HG03064 (cell line): Measurements from ENCODE around the gene ADCY1.
"Not testable (repeated sequence)": the region's sequence is repeated elsewhere in the genome, so short reads cannot be mapped to it uniquely, and the experiment has no call there.

Experiments
- ATAC-seq: cut with Tn5 transposase; IDR thresholded peaks from one replicate; pipeline ENCODE4 v1.9.1; 2021; ENCODE audit warnings: low read depth; ENCODE audit not compliant: unreplicated experiment

Gene ADCY1

DNA sequence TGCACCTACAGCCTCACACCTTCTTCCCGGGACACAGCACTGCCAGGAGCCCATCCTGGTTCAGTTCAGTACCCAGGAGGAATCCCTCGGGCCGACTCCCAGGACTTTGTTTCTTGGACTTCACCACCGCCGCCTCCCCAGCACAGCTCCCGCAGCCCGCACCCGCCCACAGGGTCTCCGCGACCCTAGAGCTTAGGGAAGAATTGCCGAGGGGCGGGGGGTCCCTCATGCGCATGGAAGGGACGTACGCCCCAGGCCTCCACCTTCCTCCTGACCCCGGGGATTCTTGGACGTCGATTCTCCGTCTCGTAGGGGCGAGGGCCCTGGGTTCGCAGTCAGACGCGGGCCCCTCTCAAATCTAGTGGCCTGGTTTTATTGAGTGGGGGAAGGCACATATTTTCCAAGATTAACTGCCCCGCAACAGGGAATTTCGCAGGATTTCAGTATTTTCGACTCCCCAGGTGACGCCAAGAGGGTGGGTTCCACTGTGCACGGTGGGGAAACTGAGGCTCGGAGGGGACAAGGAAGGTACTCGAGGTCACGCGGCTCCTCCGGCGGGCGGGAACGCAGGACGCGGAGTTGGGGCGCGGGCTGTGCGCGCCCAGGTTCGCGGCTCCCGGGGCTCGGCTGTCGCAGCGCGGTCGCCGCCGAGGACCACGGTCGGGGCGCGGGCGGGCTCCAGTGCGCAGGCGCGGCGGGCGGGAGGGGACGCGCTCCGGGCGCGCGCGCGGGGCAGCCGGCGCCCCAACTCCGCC lies at the start of gene ADCY1:
TSS of gene ADCY1 (plus strand) at position 708 of the 755 bp plus-strand sequence. CDS start 176 bp downstream, outside the sequence.
- no peak for ATAC-seq

DNA sequence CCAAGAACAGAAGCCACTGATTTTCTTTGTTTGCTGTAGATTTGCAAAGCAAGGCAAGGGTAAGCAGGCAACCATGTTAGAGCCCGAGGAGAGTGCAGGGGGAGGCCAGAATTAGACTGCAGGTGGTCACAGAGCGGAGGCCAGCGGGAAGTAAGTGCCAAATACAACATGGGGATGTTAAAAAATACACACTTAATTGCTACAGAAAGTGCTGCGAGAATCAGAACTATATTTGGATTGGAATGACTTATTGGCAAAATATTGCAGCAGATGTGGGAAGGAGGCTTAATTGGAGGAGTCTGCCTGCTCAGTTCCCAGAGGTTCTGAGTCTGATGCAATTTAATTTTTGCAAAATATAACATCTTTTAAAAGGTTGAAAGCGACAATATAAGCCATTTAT lies 49.7 kb upstream of the ADCY1 start:
- no peak for ATAC-seq

DNA sequence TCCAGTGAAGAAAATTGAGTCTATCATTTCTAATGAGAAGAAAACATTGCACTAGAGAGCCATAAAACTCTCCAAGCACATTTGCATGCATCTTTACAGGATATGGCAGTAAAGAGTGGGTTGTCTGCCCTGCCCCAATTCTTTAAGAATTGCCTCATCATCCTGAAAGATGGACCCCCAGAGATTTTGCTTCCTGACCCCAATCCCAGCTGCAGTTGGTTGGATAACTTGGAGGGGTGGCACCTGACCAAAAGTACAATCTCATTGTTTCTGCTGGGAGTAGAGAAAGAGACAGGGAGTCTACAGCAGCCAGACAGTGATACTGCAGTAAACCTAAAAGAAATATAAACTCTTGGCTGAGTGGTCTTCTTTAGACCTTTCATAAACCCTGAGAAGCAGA lies 49.1 kb upstream of the ADCY1 start:
- ATAC-seq, result no peak

DNA sequence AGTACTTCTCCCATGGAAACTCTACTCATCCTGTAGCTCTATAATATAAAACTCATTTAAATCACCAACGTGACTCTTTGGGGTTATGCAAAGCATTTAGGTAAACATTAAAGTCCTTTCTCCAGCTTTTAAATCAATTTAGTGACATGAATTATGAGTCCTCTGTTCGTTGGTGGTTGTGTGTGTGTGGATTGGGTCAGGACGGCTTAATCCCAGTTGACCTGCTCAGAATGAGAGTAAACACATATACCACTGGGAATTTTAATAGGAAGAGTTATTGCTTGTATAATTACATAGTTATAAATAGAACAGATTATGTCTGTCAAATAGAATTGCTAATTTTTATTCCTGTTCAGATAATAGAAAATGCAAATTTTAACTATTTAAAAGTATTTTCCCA lies 30.7 kb upstream of the ADCY1 start:
- no peak for ATAC-seq

DNA sequence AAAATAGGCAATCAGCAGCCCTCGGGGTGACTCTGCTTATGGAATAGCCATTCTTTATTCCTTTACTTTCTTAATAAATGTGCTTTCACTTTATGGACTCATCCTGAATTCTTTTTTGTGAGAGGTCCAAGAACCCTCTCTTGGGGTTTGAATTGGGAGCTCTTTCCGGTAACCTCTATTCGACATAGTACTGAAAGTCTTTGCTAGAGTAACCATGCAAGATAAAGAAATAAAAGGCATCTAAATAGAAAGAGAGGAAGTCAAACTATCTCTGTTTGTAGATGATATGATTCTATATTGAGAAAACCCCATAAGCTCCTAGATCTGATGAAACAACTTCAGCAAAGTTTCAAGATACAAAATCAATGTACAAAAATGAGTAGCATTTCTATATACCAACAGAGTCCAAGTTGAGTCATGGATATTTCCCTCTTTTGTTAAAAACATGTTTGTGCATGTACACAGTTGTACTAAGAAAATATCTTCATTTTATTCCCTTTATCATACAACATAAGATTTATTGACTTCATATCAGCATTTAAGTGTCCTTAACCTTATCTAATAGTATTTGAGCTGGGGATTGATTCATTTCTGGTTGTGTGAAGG lies 29.0 kb upstream of the ADCY1 start:
- ATAC-seq, result not testable (repeated sequence)

DNA sequence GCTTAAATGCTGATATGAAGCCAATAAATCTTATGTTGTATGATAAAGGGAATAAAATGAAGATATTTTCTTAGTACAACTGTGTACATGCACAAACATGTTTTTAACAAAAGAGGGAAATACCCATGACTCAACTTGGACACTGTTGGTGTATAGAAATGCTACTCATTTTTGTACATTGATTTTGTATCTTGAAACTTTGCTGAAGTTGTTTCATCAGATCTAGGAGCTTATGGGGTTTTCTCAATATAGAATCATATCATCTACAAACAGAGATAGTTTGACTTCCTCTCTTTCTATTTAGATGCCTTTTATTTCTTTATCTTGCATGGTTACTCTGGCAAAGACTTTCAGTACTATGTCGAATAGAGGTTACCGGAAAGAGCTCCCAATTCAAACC lies 25.3 kb upstream of the ADCY1 start:
- not testable (repeated sequence) for ATAC-seq

DNA sequence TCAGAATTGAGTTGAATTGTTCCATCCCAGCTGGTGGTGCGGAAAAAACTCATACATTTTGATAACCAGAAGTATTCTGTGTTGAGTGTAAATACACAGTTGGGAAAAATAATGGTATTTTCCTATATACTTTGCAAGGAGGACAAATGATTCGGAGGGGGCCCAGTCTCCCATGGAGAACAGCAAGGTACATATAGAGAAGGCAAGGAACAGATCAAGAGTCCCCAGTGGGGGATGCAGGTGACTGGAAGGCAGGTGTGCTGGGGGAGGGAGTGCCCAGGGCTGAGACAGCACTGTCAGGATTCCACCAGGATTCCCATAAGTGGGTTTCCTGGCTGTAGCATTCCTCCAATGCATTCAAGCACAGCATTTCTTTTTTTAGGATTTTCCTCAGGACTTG lies 10.8 kb upstream of the ADCY1 start:
- ATAC-seq, result no peak

DNA sequence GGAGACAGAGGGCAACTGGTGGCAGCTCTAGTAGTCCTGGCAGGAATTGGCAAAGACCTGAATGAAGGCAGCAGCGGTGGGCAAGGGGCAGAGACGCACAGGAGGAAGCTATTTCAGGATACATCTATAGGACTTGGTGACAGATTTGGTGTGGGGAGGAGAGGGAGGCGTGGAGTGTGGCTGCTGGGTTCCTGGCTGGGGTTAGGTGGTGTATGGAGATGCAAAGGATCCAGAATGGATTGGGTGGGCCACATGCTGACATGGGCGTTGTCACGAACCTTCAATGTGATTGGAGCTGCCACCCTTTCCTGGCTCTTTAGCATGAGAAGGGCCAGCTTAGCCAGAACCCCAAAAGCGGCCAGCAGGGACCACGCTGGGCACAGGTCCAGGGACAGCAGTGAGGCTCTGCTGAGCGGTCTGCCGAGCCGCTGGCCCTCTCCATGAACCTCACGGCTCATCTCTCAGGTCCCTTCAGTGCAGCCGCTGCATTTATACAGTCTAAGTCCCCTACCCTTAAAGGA lies 10.2 kb upstream of the ADCY1 start:
- no peak for ATAC-seq

DNA sequence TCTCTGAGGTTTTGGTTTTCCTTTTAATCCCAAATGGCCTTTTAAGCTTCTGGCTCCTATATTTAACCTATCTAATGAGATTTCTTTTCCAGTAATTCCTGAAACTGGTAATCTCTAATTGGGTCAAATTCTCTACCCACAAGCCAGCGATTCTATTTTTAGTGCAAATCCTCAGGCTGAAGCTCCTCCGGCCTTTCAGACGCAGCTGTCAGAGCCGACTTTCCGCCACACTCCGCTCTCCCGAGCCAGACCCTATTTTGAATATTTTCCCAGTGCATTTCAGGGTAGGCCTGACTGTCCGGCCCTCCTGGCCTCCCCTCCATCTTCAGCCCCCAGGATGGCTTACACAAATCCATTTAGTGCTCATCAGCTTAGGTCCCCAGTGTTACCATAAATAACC lies 9.7 kb upstream of the ADCY1 start:
- ATAC-seq, result no peak

DNA sequence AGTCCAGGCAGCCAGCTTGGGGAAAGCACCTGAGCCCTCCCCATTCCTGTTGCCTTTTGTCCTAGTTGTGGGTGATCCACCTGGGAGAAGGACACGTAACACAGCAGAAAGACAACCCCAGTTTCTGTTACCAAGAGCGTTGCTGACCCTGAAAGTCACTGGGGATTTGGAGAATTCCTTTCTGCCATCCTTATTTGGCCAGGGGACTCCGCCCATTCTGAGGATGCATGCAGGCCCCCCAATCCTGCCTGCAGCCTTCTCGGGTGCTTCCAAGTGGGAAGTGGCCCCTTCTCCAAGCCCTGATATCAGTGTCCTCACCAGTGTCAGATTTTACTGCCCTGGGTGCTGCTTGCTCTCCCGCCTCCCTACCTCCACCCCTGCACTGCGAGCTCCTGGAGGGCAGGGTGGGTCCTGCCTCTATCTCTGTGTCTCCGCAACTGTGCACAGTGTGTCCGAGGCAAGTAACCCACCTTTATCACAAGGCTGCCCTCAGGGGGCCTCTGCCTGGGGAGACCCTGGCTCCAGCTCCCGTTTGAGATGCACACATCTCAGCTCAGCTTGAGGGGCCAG lies 9.2 kb upstream of the ADCY1 start:
- ATAC-seq, result no peak

DNA sequence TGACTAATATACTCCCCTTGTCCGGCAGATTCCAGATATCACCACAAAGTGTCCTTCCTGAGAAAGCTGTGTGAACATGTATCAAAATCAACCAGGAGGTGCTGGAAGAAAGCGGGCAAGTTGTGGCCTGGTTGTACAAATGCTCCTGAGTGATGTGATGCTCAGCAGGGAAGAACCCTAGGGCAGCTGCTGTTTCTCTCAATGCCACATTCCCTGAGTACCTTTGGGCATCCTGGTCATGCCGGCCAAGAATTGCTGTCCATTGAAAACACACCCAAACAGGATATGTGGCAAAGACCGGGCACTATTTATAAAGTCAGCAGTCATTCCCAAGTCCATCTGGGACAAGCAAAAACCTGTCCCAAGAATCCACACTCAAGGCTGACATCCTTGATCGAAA lies 7.8 kb upstream of the ADCY1 start:
- ATAC-seq, result no peak

DNA sequence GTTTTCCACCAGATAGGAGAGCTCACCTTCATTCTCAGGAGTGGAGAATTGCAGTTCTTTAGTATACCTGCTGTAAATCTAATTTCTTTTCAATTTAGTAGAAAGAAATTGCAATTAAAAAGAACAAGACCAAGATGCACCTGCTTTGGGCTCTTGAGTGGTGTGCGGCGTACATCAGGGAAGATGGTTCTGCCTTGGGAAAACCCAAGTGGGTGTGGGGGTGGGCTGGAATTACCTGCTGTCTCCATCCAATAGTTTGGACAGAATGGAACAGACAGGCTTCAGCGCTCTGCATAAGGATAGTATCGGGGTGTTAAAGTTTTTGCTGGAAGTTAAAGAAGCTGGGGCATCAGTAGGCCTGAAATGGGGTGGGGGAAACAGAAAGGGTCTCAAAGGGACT lies 7.2 kb upstream of the ADCY1 start:
- ATAC-seq, result no peak

DNA sequence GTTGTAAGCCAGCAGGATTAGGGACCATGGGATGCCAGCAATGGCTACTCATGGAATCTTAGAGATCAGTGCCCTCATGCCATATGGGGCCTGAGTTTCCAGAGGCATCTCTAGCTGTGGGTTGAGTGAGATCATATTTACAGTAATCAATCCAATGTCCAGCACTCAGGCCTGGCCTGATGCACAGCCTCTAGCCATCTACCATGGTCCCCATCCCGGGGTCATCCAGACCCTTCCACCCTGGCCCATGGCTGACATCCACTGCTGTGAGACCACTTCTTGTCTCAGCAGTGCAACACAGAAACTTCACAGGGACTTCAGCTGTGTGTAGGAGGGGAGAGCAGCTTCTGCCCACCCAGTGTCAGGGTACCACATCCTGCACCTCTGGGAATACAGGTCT lies 6.5 kb upstream of the ADCY1 start:
- ATAC-seq, result no peak

DNA sequence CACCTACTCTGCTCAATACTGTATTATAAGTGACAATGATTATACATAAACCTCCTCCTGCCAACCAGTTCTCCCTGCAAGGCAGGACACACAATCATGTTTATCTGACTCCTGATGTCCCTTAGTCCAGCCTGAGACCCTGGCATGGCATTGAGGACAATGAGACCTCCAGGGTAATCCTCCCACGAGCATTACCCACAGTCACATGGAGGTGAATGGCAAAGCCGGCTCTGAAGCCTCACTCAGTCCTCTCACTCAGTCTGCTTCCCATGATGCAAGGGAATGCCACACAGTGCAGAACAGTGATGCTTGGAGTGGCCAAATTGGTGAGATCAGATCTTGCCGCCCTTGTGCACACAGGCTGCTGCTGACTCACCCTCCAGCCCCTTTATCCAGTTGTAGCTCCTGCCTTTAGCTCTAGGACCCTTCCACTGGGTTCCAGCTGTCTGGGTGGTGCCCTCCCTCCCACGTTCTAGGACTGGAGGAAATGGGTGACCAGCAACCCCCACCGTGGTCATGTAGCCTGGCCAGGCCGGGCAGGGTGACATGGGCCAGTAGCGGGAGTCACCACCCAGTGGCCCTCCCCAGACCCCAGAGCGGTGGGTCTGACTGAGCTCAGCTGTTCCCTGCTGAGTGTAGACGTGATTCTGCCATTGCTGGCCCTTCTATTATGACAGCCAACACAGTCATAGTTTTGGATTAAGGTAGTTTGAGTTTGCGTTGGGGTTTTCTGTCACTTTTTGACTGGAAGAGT lies 5.5 kb upstream of the ADCY1 start:
- ATAC-seq, result no peak

DNA sequence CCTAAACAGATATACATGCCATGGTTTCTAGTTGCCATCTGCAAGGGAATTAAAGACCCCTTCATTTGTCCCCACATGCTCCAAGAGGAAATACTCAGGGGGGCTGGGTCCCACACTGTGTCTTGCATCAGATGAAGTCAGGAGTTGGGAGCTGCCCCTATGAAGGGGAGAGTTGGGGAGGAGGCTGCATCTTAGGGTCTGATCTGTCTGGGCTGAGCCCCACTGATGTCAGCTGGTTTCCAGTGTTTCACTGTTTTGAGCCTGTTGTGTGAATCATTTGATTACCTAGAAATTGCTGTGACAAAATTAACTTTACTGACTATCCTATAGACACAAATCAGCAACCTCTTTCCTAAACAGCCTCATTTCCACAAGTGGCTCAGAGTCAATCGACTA lies 4.9 kb upstream of the ADCY1 start:
- ATAC-seq, result no peak

DNA sequence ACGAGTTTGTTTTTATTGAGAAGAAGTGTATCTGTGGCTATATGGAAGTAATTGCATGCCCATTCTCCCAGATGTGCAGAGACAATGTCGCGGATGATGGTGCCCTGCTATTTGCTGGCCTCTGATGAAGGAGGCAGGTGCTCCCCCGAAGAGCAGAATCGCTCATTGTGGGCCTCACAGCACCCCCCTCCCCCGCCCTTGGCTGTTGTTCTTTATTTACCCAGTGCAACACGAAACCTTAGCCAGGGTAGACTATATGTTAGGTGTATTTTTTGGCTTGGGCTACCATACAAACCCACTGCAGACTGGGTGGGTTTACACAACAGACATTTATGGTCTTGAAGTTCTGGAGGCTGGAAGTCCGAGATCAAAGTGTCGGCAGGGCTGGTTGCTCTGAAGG lies 3.4 kb upstream of the ADCY1 start:
- ATAC-seq, result no peak

DNA sequence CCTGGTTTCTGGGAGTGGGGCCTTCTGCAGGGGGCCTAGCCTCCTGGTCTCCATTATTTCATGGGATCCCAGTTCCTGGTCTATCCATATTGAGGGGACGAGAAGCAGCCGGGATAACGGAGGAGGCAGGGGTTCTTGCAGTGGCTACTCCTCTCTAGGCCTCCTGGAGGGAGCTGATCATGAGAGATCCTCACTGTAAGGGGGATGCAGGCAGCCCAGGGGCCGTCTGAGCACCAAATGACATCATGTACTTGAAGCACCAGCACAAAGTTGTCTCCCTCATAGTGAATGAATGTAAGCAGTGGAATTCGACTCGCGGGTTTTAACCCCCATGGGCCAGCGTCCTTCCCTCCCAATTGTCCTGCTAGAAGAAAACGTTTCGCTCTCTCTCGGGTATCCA lies 964 bp upstream of the ADCY1 start:
- ATAC-seq, result no peak

DNA sequence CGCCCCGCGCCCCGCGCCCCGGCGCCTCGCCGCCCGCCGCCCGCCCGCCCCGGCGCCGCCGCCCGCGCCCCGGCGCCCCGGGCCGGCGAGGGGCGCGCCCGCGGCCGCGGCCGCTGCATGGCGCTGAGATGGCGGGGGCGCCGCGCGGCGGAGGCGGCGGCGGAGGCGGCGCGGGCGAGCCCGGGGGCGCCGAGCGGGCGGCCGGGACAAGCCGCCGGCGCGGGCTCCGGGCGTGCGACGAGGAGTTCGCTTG lies 174 bp downstream of the ADCY1 start:
- ATAC-seq, result no peak

DNA sequence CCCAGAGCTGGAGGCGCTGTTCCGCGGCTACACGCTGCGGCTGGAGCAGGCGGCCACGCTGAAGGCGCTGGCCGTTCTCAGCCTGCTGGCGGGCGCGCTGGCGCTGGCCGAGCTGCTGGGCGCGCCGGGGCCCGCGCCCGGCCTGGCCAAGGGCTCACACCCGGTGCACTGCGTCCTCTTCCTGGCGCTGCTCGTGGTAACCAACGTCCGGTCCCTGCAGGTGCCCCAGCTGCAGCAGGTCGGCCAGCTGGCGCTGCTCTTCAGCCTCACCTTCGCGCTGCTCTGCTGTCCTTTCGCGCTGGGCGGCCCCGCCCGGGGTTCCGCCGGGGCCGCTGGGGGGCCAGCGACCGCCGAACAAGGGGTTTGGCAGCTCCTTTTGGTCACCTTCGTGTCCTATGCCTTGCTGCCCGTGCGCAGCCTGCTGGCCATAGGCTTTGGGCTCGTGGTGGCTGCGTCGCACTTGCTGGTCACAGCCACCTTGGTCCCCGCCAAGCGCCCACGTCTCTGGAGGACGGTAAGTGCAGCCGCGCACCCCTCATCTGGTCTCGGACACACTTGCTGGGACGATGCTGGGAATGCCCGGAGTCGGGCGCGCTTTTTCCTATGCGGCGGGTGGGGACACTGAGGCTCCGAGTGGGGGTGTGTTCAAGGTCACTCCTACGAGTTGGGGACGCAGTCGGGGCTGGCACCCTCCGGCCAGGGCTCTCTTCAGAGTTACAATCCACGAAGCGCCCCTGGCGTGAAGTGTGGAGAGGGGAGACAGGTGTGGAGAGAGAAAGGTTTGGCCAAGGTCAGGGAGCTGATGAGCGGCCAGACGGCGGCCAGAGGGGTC lies 717 bp downstream of the ADCY1 start:
- no peak for ATAC-seq

DNA sequence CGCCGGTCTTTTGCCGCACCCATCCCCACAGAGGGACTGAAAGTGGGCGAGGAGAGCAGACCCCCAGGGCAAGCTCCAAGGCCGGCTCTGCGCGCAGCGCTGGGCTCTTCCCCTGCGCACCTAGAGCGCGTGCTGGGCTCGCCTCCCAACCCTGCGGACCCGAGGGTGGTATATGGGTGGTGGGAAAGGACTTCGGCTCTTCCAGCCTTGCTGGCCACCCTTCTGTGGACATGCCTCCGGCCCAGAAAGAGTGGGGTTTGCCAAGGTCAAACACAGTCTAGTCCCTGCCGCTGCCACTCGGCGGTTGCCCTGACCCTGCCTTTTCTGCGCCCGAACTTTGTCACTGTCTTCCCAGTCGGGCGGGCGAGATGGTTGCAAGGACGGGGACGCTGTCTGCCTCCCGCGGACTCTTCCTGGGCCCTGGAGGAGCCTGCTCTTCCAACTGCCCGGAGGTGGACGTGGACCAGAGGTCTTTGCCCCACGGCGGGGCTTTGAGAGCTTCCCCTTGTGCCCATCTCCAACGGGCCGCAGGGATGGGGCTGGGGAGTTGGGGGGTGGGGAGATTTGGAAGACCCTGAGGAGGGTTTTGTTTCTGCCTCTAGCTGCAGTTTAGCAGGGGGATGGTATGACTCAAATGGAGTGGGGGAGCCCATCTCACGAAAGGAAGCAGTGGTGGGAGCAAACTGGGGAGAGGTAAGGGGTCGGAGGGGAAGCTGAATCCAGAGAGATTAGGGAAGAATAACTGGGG lies 1.5 kb downstream of the ADCY1 start:
- no peak for ATAC-seq
